HCT116 (cell line): ENCODE measurements around the gene PCDHGB2. TPM values are rescaled to one million over a fixed set of nuclear protein-coding genes. Genes with fewer than 3 reads are reported as not detected.
"Not testable (repeated sequence)": the region's sequence is repeated elsewhere in the genome, so short reads cannot be mapped to it uniquely, and the experiment has no call there.

Experiments used
- ATAC-seq: fragments of 200-7000 bp; cut with Tn5 transposase; 2 replicates; pipeline ENCODE4 v1.9.1; 2020; ENCODE audit warnings: mild to moderate bottlenecking, moderate library complexity
- BruUV-seq: library from RNA; stranded (reverse); fragments of 400-500 nt; replicated peaks from 2 replicates; lab custom pipeline; 2021; lab: Mats Ljungman, UMichigan
- CTCF ChIA-PET: fragments of 300-600 bp; sonication (Branson Sonifier 250); formaldehyde crosslinking; loops from one replicate; lab custom pipeline; 2021; ENCODE audit warnings: antibody characterized with exemption; lab: Charles Lee
- POLR2A ChIA-PET: fragments of 300-600, 350-600 bp; sonication (Branson Sonifier 250); formaldehyde crosslinking; loops from one replicate; lab custom pipeline; 2021; ENCODE audit warnings: antibody characterized with exemption; lab: Charles Lee
- RAD21 ChIA-PET, 2 experiments: fragments of 300-600 bp; sonication (Branson Sonifier 250); formaldehyde crosslinking; loops; one replicate each; lab custom pipeline; 2023; ENCODE audit warnings: low total read pairs in 2 of 2; ENCODE audit not compliant: uncharacterized antibody in 2 of 2, unreplicated experiment in 2 of 2, low non-redundant PET in 1 of 2; lab: Charles Lee
- DNase-seq: peaks from one replicate; pipeline ENCODE4 v3.0.0-alpha.2; 2010; ENCODE audit warnings: low read depth, low spot score
- H2AFZ ChIP-seq: fragments of 200-600 bp; shearing (Covaris generic), sonication (generic); 2 replicates; pipeline ENCODE4 v1.6.1; 2017; ENCODE audit warnings: low read depth, mixed run types, mixed read lengths, antibody characterized with exemption, low read length; ENCODE audit not compliant: poor library complexity, severe bottlenecking
- H3K27ac ChIP-seq: 2 replicates; pipeline ENCODE4 v1.5.1; 2012; ENCODE audit warnings: low read depth, low read length
- H3K27me3 ChIP-seq: fragments of 200-600 bp; sonication (generic); 2 replicates; pipeline ENCODE4 v1.6.1; 2016; ENCODE audit warnings: mixed run types, low read length, mixed read lengths; ENCODE audit not compliant: insufficient read depth
- H3K36me3 ChIP-seq, 2 experiments: fragments of 200-500 bp in 1 of 2; fragments of 200-600 bp in 1 of 2; sonication (Bioruptor generic) in 1 of 2; sonication (generic) in 1 of 2; 2 replicates each; pipeline versions ENCODE4 v1.5.1 to v1.6.1; 2014 to 2016; ENCODE audit warnings: low read length in 2 of 2, inconsistent platforms in 1 of 2, mixed read lengths in 1 of 2, mixed run types in 1 of 2; ENCODE audit not compliant: insufficient read depth in 2 of 2, control insufficient read depth in 1 of 2
- H3K4me1 ChIP-seq, 2 experiments: fragments of 200-600 bp in 1 of 2; sonication (generic) in 1 of 2; 2 replicates each; pipeline versions ENCODE4 v1.5.1 to v1.6.1; 2012 to 2017; ENCODE audit warnings: low read length in 2 of 2, inconsistent platforms in 1 of 2, mild to moderate bottlenecking in 1 of 2, mixed read lengths in 1 of 2, mixed run types in 1 of 2, moderate library complexity in 1 of 2; ENCODE audit not compliant: insufficient read depth in 2 of 2, control insufficient read depth in 1 of 2
- H3K4me2 ChIP-seq: fragments of 200-600 bp; sonication (generic); 2 replicates; pipeline ENCODE4 v1.6.1; 2017; ENCODE audit warnings: mixed run types, low read length, mixed read lengths
- H3K4me3 ChIP-seq, 2 experiments: fragments of 200-600 bp in 1 of 2; sonication (generic) in 1 of 2; replicated peaks in 1 of 2; 2 replicates each; pipeline ENCODE4 v1.5.1; 2011 to 2016; ENCODE audit warnings: low read length in 2 of 2, control low read depth in 1 of 2, low read depth in 1 of 2, mild to moderate bottlenecking in 1 of 2, mixed read lengths in 1 of 2, mixed run types in 1 of 2
- H3K79me2 ChIP-seq: fragments of 200-600 bp; sonication (generic); 2 replicates; pipeline ENCODE4 v1.6.1; 2017; ENCODE audit warnings: mild to moderate bottlenecking, mixed run types, low read length, moderate library complexity, mixed read lengths; ENCODE audit not compliant: insufficient read depth
- H3K9ac ChIP-seq: fragments of 200-600 bp; sonication (generic); 2 replicates; pipeline ENCODE4 v1.6.1; 2016; ENCODE audit warnings: low read length, mixed read lengths
- H3K9me2 ChIP-seq: fragments of 200-600 bp; sonication (generic), shearing (Covaris generic); 2 replicates; pipeline ENCODE4 v1.6.1; 2017; ENCODE audit warnings: mixed run types, mild to moderate bottlenecking, moderate library complexity; ENCODE audit not compliant: insufficient read depth
- H3K9me3 ChIP-seq, 2 experiments: fragments of 200-500 bp in 1 of 2; fragments of 200-600 bp in 1 of 2; sonication (Bioruptor generic) in 1 of 2; sonication (generic) in 1 of 2; 2 replicates each; pipeline ENCODE4 v1.6.1; 2014 to 2017; ENCODE audit warnings: low read length in 2 of 2, mixed read lengths in 2 of 2, inconsistent platforms in 1 of 2, low read depth in 1 of 2, mild to moderate bottlenecking in 1 of 2, mixed run types in 1 of 2, moderate library complexity in 1 of 2; ENCODE audit not compliant: control insufficient read depth in 1 of 2, insufficient read depth in 1 of 2
- H4K20me1 ChIP-seq: fragments of 200-600 bp; sonication (generic), shearing (Covaris generic); 2 replicates; pipeline ENCODE4 v1.6.1; 2017; ENCODE audit warnings: mixed run types, mild to moderate bottlenecking, moderate library complexity; ENCODE audit not compliant: insufficient read depth
- CTCF ChIP-seq, 3 experiments: fragments of 200-600 bp in 1 of 3; sonication (generic) in 1 of 3; IDR thresholded peaks in 2 of 3; conservative IDR thresholded peaks in 1 of 3; 2 replicates each; pipeline ENCODE4 v1.5.1; 2012 to 2017; ENCODE audit warnings: low read depth in 2 of 3, low read length in 2 of 3, antibody characterized with exemption in 1 of 3, borderline replicate concordance in 1 of 3, control low read depth in 1 of 3, mild to moderate bottlenecking in 1 of 3, mixed read lengths in 1 of 3, mixed run types in 1 of 3, moderate library complexity in 1 of 3; ENCODE audit not compliant: insufficient read depth in 1 of 3
- EZH2 ChIP-seq: fragments of 200-600 bp; sonication (generic); IDR thresholded peaks from 2 replicates; pipeline ENCODE4 v1.6.1; 2017; ENCODE audit warnings: antibody characterized with exemption, mixed run types
- FOSL1 ChIP-seq: IDR thresholded peaks from 2 replicates; pipeline ENCODE4 v1.6.1; 2012; ENCODE audit warnings: low read depth
- RAD21 ChIP-seq: IDR thresholded peaks from 2 replicates; pipeline ENCODE4 v1.6.1; 2012; ENCODE audit warnings: low read depth, mild to moderate bottlenecking
- intact Hi-C: fragments of 100-400 bp; cut with micrococcal nuclease; formaldehyde crosslinking; loops from 2 replicates; pipeline ENCODE4 v1.10.0; 2022
- total RNA-seq: library from RNA; stranded (reverse); gene quantifications from one replicate; pipeline ENCODE4 v1.2.1, GENCODE V29; 2021; ENCODE audit not compliant: unreplicated experiment

The PCDHGB2 gene
- total RNA-seq, 1 experiment from 2014 or later, result 0.34 TPM

- H2AFZ ChIP-seq, H3K36me3 ChIP-seq, H3K4me1 ChIP-seq, H3K27me3 ChIP-seq, H3K9me2 ChIP-seq, H3K4me3 ChIP-seq, H3K4me2 ChIP-seq, ATAC-seq, H3K9me3 ChIP-seq, H4K20me1 ChIP-seq, H3K79me2 ChIP-seq, POLR2A ChIA-PET, CTCF ChIA-PET, DNase-seq, RAD21 ChIA-PET, H3K27ac ChIP-seq, H3K9ac ChIP-seq, BruUV-seq, intact Hi-C loops: not testable (repeated sequence)
- TF ChIP-seq RAD21 (0 out of 2 replicates have a peak, but pooled peaks have one; percentile 13), CTCF (IDR thresholded peaks at IDR 0.05 in 2 of 3, conservative IDR thresholded peaks at IDR 0.05 in 1 of 3; ENCODE audit: borderline replicate concordance in 1 of 3, insufficient read depth in 1 of 3, low read depth in 2 of 3, low read length in 2 of 3) (peak in 1 of 3 experiments; percentile 6; a peak in 1 of 6 replicates)
These were observed 48.2 kb downstream of the PCDHGB2 start, which contains the start of gene PCDHGB6 for GRCh38 chr5:141407790-141408505. Gene PCDHGB6 (plus strand): TSS chr5:141408021. CDS start chr5:141408203, 182 bp downstream.

GRCh38 chr5:141409598-141410306, 50.0 kb downstream of the PCDHGB2 start:
- POLR2A ChIA-PET, result no interaction called here
- intact Hi-C loops, result no loop called here
- RAD21 ChIA-PET, result no interaction called here
- DNase-seq (no peak), ATAC-seq (no peak)
- Histone ChIP-seq H3K27ac (no peak overlapping the region), H3K9me2 (no peaks in the 10 kb centered on the region), H3K36me3 (no peaks in the 10 kb centered on the region), H3K9ac (no peak overlapping the region), H3K4me1 (peaks cover 2 to 5% of the 10 kb centered on the region in 2 experiments; a peak in 1 of 4 replicates), H4K20me1 (no peaks in the 10 kb centered on the region), H3K4me3 (no peak overlapping the region), H2AFZ (no peak overlapping the region), H3K27me3 (no peaks in the 10 kb centered on the region), H3K4me2 (no peak overlapping the region), H3K9me3 (no peaks in the 10 kb centered on the region; a peak in 1 of 4 replicates), H3K79me2 (no peaks in the 10 kb centered on the region)
- no TSS peak for BruUV-seq
- no peak for TF ChIP-seq EZH2
- no peak for TF ChIP-seq FOSL1
- CTCF ChIA-PET, result no interaction called here
